Activated CD4-positive, alpha-beta T cell treated with anti-CD3 and anti-CD28 coated beads for 24 hours (primary cell): ENCODE data around the gene EYS.
"Not testable (repeated sequence)": the region's sequence is repeated elsewhere in the genome, so short reads cannot be mapped to it uniquely, and the experiment has no call there.

Source experiments
- DNase-seq, 2 donors: peaks; one replicate each; pipeline ENCODE4 v3.0.0-alpha.2; 2020; ENCODE audit warnings: low read depth in 2 of 2

Gene EYS

DNA sequence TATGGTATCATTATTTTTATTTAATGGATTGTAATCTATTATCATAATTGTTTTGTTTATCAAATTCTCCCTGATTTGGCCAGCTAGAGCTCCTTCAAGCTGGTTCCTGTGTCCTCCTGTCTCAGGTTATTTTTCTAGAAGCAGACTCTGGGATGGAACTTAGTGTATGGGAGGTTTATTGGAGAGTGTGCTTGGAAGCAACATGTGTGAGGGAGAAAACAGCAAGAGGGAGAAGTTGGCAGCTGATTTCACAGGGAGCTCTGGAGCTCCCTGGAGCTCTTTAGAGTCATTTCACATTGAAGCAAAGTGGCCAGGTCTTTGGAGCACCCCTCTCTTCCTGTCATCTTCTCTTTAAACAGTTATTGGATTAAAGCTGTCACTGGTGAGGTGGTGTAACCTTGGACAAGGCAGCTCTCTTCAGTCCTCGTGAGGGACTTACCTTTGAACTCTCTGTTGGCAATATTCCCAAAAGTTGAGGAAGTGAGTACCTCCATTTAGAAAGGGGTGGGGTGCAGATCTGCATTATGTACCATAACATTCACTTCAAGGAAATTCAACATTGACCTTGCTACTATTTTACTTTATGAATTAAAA, 1967.8 kb downstream of the EYS start:
- no peak for DNase-seq

DNA sequence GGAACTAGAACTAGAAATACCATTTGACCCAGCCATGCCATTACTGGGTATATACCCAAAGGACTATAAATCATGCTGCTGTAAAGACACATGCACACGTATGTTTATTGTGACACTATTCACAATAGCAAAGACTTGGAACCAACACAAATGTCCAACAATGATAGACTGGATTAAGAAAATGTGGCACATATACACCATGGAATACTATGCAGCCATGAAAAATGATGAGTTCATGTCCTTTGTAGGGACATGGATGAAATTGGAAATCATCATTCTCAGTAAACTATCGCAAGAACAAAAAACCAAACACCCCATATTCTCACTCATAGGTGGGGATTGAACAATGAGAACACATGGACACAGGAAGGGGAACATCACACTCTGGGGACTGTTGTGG, 1968.8 kb downstream of the EYS start:
- DNase-seq: not testable (repeated sequence)

DNA sequence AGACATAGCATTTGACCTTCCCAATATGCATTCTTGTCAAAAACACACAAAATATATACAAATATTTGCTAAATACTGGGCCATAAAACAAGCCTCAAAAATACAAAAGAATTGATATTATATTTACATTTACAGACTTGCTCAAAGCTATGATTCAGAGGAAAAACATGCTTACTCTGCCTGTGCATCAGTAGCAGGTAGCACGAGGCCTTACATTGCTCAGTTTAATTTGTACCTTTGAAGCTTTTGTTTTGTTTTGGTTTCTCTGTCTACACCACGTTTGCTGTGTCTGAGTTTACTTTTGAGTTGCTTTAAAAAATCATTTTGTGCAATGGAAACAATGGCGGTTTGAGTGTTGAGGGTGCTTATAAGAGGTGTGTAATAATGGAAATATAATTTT, 1972.1 kb downstream of the EYS start:
- no peak for DNase-seq

DNA sequence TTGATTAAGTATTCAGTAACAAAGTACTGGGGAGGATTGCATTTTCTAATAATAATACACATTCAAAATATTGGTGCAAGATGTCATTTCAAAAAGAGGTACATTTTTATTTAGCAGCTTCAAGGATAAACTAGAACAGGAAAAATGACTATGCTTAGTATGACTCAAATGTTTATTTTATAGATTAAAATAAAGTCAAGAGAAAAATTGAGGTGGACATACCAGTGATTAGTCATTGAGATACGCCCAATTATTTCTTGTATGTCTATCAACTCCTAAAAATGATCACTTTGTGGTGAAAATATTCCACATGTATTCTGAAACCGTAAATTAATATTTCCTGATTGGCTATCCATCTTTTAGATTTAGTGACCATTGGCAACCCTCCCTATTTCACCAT, 1974.7 kb downstream of the EYS start:
- DNase-seq: no peak

DNA sequence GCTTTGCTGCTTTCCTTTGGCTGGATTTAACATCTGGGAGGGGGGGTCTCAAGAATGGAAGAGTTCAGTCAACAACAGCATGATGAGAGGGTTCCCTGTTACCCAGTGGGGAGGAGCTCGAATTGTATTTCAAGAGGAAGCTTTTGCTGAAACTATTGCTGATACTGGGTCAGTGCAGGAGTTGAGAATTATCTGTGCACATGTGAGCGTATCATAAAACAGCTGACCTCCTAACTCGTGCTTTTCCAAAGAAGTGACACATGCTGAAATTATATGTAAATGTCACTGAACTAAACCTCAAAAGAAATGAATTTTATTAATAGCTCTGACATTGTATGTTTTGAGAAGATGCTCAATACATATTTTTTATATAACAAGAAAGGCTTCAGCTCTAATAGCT, 1975.1 kb downstream of the EYS start:
- DNase-seq: no peak

DNA sequence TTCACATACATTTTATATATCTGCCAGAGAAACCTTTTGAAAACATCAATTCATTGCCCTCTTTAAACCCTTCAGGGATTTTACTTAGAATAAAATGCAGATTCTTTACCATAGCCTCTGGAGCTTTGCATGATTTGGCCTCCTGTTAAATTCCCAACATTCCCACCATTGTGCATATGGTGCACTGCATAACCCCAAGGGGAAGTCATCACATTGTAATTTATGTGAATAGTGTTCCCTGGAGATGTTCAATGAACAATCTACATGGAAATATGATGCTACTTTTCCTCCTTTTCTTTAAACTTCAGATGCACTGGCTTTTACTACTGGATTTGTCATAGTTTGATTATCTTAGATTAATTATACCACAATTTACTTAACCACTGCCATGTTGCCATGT, 1976.7 kb downstream of the EYS start:
- DNase-seq: no peak

DNA sequence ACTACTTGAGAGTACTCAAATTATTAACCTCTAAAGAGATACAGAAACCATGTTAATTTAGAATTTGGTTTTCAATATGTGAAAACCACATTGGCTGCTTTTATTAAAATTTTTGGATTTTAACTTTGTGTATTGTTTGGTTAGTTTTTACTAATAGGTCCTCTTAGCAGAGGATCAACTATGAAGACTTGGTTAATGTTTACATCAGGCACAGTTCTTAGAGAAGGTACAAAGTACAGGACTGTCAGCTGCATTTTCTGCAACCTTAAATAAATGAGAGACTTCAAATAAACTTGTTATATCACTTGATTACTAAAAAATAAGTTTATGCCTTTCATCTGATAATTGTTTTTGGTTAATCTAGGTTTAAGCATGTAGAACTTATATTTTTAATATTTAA, 1982.3 kb downstream of the EYS start:
- no peak for DNase-seq

DNA sequence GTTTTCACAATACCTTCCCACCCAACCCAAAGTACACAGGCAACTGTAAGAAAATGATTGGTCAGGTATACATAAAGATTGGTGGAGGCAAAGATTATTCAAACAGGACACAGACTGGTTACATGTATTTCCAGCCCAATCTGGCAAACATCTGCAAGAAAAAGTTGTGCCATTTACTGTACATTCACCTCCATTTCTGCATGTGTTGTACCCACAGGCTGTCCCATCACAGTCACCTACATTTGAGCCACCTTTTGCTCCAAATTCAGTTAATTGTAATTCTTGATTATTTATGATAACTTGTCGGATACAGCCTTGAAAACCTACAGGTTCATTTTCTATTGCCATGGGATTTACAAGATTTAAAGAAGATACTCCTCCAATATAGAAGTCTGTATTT, 1985.8 kb downstream of the EYS start:
- no peak for DNase-seq

DNA sequence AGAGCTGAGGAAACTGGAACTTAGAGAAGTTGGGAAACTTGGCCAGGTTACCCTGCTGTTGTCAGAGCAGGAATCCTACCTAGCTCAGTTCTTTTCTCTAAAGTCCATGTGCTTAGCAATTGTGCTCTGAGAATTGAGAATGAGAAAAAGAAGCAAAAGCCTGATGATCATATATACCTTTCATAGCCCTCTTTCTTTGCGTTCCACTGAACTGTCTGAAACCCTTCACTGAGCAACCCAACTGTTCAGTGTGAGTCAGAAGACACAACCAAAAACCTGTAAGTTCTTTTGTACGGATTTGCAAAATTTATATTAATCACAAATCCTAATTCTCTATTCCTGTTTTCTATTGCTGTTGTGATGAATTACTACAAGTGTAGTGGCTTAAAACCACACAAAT, 1990.9 kb downstream of the EYS start:
- DNase-seq: no peak

DNA sequence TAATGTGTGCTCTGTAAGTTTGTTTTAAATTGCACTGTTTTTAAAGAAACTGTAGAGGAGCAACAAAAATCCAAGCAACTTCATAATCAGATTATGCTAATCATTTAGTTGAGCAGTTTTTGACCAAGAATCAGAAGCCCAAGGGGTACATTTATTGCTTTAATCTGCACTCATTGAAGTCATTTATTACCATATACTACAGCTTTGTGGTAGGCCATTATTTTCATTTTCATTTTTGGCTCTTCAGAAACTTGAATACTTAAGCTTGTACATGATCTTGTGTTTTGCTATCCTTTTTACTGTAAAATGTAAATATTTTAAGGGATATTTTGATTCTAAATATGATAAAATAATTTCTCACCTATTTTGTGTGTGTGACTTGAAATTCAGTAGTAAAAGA, 1992.9 kb downstream of the EYS start:
- DNase-seq: no peak

DNA sequence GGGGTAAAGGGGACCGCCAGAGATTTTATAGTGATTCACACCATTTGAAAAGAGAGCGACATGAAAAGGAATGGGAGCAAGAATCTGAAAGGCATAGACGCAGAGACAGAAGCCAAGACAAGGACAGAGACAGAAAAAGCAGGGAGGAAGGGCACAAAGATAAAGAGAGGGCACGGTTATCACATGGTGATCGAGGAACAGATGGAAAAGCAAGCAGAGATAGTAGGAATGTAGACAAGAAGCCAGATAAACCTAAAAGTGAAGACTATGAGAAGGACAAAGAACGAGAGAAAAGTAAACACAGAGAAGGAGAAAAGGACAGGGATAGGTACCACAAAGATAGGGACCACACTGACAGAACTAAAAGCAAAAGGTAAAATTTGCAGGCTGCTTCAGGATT, 1993.7 kb downstream of the EYS start:
- DNase-seq: no peak

DNA sequence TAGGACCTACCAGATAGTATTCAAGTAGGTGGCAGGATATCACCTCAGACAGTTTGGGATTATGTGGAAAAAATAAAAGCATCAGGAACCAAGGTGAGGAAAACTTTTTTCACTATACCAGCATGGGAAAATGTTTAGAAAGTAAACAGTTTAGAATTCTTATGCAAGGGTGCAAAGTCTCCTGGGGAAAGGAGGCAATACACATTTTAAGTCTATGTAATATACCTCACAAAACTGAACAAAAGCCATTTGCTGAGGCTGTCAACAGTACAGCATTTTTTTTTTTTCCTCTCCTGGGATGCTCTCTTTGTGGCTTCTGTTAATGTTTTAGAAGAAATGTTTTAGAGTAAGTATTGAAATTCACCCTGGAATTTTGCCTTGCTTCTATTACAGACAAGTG, 1997.9 kb downstream of the EYS start:
- no peak for DNase-seq

DNA sequence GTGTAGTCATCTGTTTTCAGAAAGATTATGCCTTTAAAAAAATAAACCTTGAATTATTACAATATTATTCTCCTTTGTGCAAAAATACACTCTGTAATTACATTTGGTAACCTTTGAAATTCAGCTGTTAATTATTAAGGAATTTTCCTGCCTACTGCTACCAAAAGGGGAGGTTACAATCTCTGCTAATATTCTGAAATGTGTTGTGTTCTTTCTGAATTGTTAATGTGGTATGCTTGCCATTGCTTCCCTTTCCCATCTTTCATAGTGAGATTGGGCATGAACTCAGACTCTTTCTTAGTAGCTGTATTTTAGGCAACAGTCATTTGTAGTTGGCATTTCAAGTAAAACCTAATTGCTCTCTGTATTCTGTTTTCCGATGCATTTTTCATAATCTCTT, 1998.4 kb downstream of the EYS start:
- no peak for DNase-seq

DNA sequence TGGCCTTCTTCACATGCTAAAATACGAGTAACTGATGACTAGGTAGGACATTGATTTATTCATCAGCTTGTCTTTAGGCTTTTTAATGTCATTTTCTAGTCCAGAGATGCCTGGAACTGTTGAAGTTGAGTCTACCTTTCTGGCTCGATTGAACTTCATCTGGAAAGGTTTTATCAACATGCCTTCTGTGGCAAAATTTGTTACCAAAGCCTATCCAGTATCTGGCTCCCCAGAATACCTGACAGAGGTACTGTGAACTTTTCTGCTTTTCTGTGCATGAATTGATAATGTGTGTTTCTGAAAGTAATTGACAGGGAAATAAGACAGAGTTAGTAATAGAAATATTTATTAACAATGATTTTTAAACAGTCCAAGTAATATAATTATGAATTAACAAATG, 2000.4 kb downstream of the EYS start:
- DNase-seq: no peak

DNA sequence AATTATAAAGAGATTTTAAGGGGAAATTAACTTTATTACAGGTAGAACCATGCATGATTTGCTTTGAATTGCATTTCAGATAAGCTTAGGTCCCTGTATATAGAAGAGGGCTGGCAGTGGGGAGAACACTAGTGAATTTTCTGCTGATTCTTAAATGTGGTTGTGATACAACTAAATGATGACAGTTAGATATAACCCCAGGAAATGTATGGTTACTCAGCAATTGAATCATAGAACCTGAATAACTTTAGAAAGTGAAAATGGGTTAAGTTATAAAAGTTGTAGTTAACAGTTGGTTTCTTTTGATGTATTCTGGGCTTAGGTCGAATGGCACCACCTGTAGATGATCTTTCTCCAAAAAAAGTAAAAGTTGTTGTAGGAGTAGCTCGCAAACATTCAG, 2001.3 kb downstream of the EYS start:
- DNase-seq: no peak

DNA sequence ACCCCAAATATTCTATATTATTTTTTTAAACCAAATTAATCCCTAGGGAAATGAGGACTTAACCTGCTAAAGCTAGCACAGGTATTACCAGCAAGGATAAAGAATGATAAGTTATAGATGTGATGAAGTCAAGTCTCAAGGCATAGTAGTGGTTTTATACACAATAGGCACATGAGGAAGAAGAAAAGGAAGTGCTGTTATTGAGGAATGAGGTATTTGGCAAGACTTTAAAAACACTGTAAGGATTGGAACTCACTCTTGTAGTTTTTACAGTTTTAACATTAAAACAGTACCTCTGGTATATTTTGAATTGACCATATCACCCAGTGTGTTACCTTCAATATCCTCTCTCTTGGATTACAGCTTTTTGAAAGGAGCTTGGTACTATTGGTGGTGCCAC, 2016.8 kb downstream of the EYS start:
- DNase-seq: no peak

DNA sequence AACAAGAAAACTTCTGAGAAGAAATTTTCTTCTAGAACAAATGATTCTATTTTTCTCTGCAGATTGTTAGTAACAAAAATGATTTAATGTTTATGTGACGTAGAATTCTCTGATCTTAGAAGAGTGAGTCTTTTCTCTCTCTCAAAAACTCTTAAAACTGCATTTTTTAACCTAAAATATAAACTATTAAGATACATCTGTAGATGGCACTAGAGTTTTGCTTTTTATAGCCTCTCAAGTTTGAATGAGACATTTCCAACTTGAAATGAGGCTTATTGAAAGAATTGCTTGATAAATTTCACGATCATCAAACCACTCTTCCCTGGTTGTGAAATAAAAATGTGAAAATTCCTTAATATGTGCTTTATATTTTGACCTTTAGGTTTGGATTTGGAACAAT, 2017.6 kb downstream of the EYS start:
- DNase-seq: no peak

DNA sequence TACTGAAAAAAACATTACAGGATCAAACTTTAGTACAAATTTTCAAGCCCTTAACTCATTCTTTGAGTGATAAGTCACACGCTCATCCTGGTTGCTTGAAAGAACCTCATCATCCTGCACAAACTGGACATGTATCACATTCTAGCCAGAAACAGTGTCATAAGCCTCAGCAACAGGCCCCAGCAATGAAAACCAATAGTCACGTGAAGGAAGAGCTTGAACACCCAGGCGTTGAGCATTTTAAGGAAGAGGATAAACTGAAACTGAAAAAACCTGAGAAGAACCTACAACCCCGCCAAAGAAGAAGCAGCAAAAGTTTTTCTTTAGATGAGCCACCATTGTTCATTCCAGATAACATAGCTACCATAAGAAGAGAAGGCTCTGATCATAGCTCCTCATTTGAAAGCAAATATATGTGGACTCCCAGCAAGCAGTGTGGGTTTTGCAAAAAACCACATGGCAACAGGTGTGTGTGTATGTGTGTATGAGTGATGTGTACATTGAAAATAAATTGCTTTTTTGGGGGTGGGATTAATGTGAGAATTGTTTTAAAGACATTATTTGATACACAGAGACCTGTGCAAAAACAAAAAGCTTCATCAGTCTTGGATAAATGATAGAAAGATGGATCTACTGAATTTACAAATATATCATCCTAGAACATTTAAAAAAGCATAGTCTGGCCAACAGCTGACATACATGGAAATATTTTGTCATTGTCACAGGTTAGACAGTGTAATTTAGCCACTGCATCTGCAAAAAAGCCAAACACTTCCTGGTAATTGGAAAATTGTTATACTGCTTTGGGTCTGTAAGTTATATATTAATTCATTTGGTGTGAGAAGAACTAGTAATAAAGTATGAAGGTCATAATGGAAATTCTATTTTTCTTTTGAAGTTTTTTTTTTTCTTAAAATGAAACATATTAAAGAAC, 2021.3 kb downstream of the EYS start:
- no peak for DNase-seq

DNA sequence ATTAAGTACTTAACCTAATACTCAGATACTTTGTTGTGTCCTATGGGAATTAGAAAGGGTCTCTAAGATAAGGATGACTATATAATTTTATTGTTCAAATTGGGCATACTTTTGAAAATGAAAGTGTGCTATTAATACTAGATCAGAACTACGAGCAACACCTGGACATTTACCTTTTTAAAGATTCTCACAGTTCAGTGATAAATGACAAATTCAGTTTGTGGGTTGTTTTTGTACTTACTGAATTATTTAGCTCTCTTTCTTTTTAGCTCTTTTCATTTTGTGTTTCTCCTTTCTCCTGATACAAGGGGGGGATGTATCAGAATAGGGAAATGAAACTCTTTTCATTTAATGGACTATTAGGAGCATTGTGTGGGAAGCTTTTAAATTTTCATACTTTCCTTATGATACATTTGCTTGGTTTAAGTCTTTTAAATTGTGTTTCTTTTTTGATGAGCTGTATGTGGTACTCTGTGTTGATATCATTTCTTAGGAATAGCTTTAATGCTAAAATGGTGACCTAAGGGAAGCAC, 2023.9 kb downstream of the EYS start:
- no peak for DNase-seq

DNA sequence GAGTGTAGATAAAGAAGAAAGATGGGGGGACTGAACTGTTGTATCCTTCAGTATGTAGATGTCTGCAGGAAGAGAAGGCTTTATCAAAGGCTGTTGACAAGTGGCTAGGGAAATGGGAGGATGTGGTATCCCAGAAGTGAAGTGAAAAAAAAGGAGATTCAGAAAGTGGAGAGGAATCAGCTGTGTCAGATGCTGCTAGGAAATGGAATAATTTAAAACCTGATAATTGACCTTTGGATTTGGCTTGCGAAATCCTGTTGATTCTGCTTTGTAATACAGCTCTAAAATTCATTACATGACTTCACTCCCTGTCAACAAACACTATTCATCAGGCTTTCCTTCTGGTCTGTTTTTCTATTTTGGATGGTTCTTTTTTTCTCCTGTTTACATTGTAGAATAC, 2029.7 kb downstream of the EYS start:
- DNase-seq: no peak

DNA sequence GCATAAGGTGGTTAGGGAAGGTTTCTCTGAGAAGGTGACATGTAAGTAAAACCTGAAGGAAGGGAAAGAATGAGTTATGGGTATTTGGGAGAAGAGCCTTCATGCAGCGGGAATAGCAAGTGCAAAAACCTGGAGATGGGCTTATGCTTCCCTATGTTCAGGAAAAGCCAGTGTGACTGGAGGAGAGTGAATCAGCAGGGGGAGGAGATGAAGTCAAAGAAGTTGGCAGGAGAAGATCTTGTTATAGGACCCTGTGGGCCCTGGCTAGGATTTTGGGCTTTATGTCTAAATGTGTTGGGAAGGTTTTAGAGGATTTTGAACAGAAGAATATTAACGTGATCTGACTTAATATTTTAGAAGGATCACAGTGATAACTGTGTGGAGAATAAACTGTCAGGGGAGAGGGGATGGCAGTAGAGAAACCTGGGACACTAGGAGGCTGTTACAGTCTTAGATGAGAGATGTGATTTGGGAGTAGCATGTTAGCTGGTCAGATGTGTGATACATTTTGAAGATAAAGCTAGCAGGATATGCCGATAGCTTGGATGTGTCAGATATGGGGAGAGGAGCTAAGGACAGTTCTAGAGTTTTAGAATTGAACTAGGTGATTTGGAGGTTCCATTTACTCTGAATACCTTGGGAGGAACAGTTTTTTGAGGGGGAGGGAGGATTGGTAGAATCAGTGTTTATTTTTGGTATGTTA, 2030.5 kb downstream of the EYS start:
- DNase-seq: no peak

DNA sequence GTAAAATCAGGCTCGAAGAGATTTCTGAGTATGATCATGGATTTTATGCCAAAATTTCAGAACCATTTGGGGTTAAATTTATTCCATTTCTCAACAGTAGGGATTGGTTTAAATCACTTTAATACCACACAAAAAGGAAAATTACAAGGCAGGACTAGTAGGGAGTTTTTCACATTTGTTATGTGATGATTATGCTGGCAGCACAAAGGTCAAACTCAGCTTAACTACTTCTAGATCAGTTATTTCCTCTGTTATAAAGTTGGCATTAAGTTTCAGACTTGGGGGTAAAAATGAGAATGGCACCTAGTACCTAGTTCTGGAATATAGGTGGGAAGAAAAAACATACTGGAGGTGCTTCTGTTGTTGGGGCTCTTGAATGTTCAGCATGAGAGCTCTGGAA, 2031.9 kb downstream of the EYS start:
- no peak for DNase-seq

DNA sequence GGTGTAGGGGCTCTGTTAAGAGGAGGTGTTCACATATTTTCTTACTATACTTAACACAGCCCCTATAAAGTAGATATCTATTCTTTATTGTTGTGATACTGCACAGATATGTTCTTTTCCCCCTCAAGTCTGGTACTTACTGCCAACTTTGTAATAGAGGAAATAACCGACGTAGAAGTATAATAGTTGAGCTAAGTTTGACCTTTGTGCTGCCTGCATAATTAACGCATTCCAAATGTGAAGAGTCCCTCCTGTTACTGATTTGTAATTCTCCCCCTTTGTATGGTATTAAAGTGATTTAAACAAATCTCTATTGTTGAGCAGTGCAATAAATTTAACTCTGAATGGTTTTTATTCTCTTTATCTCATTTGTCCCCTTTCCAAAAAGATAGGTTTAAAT, 2032.4 kb downstream of the EYS start:
- DNase-seq: no peak
